Superior temporal gyrus (tissue), 1 donor: Measurements from ENCODE around the gene WNT2B.

Experiments used
- DNase-seq: peaks from one replicate; pipeline ENCODE4 v3.0.0-alpha.2; 2016; ENCODE audit errors: extremely low spot score

Gene WNT2B

GRCh38 chr1:112504661-112505399 is 3.9 kb upstream of the WNT2B start:
- DNase-seq: no peak

GRCh38 chr1:112505400-112505785 is 3.4 kb upstream of the WNT2B start:
- no peak for DNase-seq

- no peak for DNase-seq
These were observed 2.9 kb upstream of the WNT2B start for GRCh38 chr1:112505878-112506277.

- no peak for DNase-seq
These were observed 2.5 kb upstream of the WNT2B start for GRCh38 chr1:112506306-112506705.

- no peak for DNase-seq
These were observed 2.0 kb upstream of the WNT2B start for GRCh38 chr1:112506731-112507130.

- no peak for DNase-seq
These were observed 1.4 kb upstream of the WNT2B start for GRCh38 chr1:112507336-112507735.

GRCh38 chr1:112507921-112508277 is 866 bp upstream of the WNT2B start:
- DNase-seq: no peak

GRCh38 chr1:112509005-112509659 is 367 bp downstream of the WNT2B start:
- no peak for DNase-seq

GRCh38 chr1:112509660-112510178 is 954 bp downstream of the WNT2B start:
- no peak for DNase-seq

- DNase-seq: no peak
These were observed 1.6 kb downstream of the WNT2B start for GRCh38 chr1:112510340-112510739.

- DNase-seq: no peak
These were observed 3.1 kb downstream of the WNT2B start for GRCh38 chr1:112511897-112512296.

GRCh38 chr1:112513112-112513870 is 4.5 kb downstream of the WNT2B start:
- no peak for DNase-seq

GRCh38 chr1:112514901-112515300 is 6.1 kb downstream of the WNT2B start:
- DNase-seq: no peak

GRCh38 chr1:112515311-112516009 is 6.7 kb downstream of the WNT2B start:
- DNase-seq: no peak

GRCh38 chr1:112516141-112516540 is 7.4 kb downstream of the WNT2B start:
- no peak for DNase-seq

GRCh38 chr1:112517231-112517630 is 8.5 kb downstream of the WNT2B start:
- no peak for DNase-seq

GRCh38 chr1:112517646-112518045 is 8.9 kb downstream of the WNT2B start:
- DNase-seq: no peak

GRCh38 chr1:112518186-112518585 is 9.4 kb downstream of the WNT2B start:
- DNase-seq: no peak

- DNase-seq: no peak
These were observed 11.4 kb downstream of the WNT2B start for GRCh38 chr1:112520166-112520565.

- no peak for DNase-seq
These were observed 13.9 kb downstream of the WNT2B start for GRCh38 chr1:112522621-112523020.

- DNase-seq: no peak
These were observed 15.5 kb downstream of the WNT2B start for GRCh38 chr1:112524251-112524650.

GRCh38 chr1:112524986-112525385 is 16.2 kb downstream of the WNT2B start:
- no peak for DNase-seq
